HepG2 (cell line): Measurements from ENCODE around the gene KLHL33. TPM values are rescaled to one million over a fixed set of nuclear protein-coding genes. Genes with fewer than 3 reads are reported as not detected.

Experiments used
- BRF2 ChIP-seq: sonication (generic); formaldehyde crosslinking; IDR thresholded peaks from 2 replicates; pipeline ENCODE4 v1.8.1; 2022; ENCODE audit warnings: mild to moderate bottlenecking, missing genetic modification reagents
- FIP1L1 ChIP-seq: fragments of 200-400 bp; formaldehyde crosslinking; IDR thresholded peaks from 2 replicates; pipeline ENCODE4 v1.6.1; 2018; ENCODE audit warnings: low read depth, mild to moderate bottlenecking, low read length, moderate library complexity, borderline replicate concordance; ENCODE audit not compliant: insufficient read depth
- FOXM1 ChIP-seq: sonication (generic); formaldehyde crosslinking; IDR thresholded peaks from 2 replicates; pipeline ENCODE4 v1.5.0; 2020; ENCODE audit warnings: missing genetic modification reagents
- HDAC6 ChIP-seq: fragments of 200-600 bp; sonication (generic); IDR thresholded peaks from 2 replicates; pipeline ENCODE4 v1.7.0; 2017; ENCODE audit warnings: mild to moderate bottlenecking, antibody characterized with exemption, low read length, low read depth
- HNF4A ChIP-seq: sonication (generic); formaldehyde crosslinking; IDR thresholded peaks from 2 replicates; pipeline ENCODE4 v1.4.0; 2020; ENCODE audit warnings: missing genetic modification reagents
- HOXD1 ChIP-seq: sonication (generic); formaldehyde crosslinking; IDR thresholded peaks from 2 replicates; pipeline ENCODE4 v1.5.0; 2020; ENCODE audit warnings: missing genetic modification reagents
- MTF2 ChIP-seq: sonication (generic); formaldehyde crosslinking; IDR thresholded peaks from 2 replicates; pipeline ENCODE4 v1.5.0; 2020; ENCODE audit warnings: missing genetic modification reagents, borderline replicate concordance
- NFYB ChIP-seq: sonication (generic); formaldehyde crosslinking; IDR thresholded peaks from 2 replicates; pipeline ENCODE4 v1.4.0; 2020; ENCODE audit warnings: missing genetic modification reagents
- NKX3-1 ChIP-seq: sonication (generic); formaldehyde crosslinking; IDR thresholded peaks from 2 replicates; pipeline ENCODE4 v1.5.0; 2020; ENCODE audit warnings: missing genetic modification reagents
- RBM39 ChIP-seq: fragments of 200-400 bp; formaldehyde crosslinking; IDR thresholded peaks from one replicate; pipeline ENCODE4 v1.6.1; 2018; ENCODE audit warnings: antibody characterized with exemption, mild to moderate bottlenecking, low read depth, low read length; ENCODE audit not compliant: poor library complexity, severe bottlenecking
- SNAI1 ChIP-seq: sonication (generic); formaldehyde crosslinking; IDR thresholded peaks from 2 replicates; pipeline ENCODE4 v1.5.0; 2020; ENCODE audit warnings: mild to moderate bottlenecking, missing genetic modification reagents, borderline replicate concordance
- SSRP1 ChIP-seq: IDR thresholded peaks from 2 replicates; pipeline ENCODE4 v1.6.1; 2016; ENCODE audit warnings: control low read depth
- TRIM24 ChIP-seq: sonication (generic); formaldehyde crosslinking; IDR thresholded peaks from 2 replicates; pipeline ENCODE4 v1.8.0; 2022; ENCODE audit warnings: mild to moderate bottlenecking, missing genetic modification reagents
- ZBTB10 ChIP-seq: sonication (generic); formaldehyde crosslinking; IDR thresholded peaks from 2 replicates; pipeline ENCODE4 v1.4.0; 2020; ENCODE audit warnings: missing genetic modification reagents, borderline replicate concordance
- ZMAT3 ChIP-seq: sonication (generic); formaldehyde crosslinking; conservative IDR thresholded peaks from 2 replicates; pipeline ENCODE4 v1.7.0; 2021; ENCODE audit warnings: missing genetic modification reagents
- ZNF205 ChIP-seq: IDR thresholded peaks from 2 replicates; pipeline ENCODE4 v1.6.1; 2018; ENCODE audit warnings: missing biosample characterization, missing genetic modification reagents
- ZNF232 ChIP-seq: sonication (generic); formaldehyde crosslinking; IDR thresholded peaks from 2 replicates; pipeline ENCODE4 v1.4.0; 2020; ENCODE audit warnings: missing genetic modification reagents, borderline replicate concordance
- ZNF317 ChIP-seq: sonication (generic); formaldehyde crosslinking; IDR thresholded peaks from 2 replicates; pipeline ENCODE4 v1.5.0; 2020; ENCODE audit warnings: mild to moderate bottlenecking, missing genetic modification reagents
- ZNF501 ChIP-seq: sonication (generic); formaldehyde crosslinking; IDR thresholded peaks from 2 replicates; pipeline ENCODE4 v1.5.1; 2020; ENCODE audit warnings: mild to moderate bottlenecking, moderate library complexity, missing genetic modification reagents
- ZNF546 ChIP-seq: sonication (generic); formaldehyde crosslinking; conservative IDR thresholded peaks from 2 replicates; pipeline ENCODE4 v1.8.1; 2023; ENCODE audit warnings: mild to moderate bottlenecking, missing genetic modification reagents
- ZNF616 ChIP-seq: sonication (generic); formaldehyde crosslinking; IDR thresholded peaks from 2 replicates; pipeline ENCODE4 v1.5.0; 2020; ENCODE audit warnings: low read depth, mild to moderate bottlenecking, missing genetic modification reagents
- ZNF850 ChIP-seq: sonication (generic); formaldehyde crosslinking; conservative IDR thresholded peaks from 2 replicates; pipeline ENCODE4 v1.9.0; 2021; ENCODE audit warnings: mild to moderate bottlenecking, missing genetic modification reagents
- polyA plus RNA-seq, 8 experiments: library from polyadenylated mRNA; depleted of rRNA in 3 of 8; stranded (reverse) in 7 of 8; unstranded in 1 of 8; fragments of >200 nt; fragmentation: Illumina TruSeq in 4 of 8; extraction: Trizol in 4 of 8; gene quantifications; 2 replicates each; pipeline versions ENCODE4 v1.2.1 to v1.2.3, GENCODE V29; 2011 to 2016; ENCODE audit warnings: low read depth in 4 of 8, missing spikeins in 1 of 8, mixed read lengths in 1 of 8; ENCODE audit not compliant: insufficient read depth in 1 of 8
- total RNA-seq, 5 experiments: library from RNA; depleted of rRNA; stranded (reverse); fragments of >200 nt; fragmentation: Illumina TruSeq; extraction: Trizol; gene quantifications; 2 replicates each; pipeline ENCODE4 v1.2.3, GENCODE V29; 2016; ENCODE audit warnings: low read depth in 1 of 5
- TF ChIP-seq, protein P1 (sequence below): fragments of 450-650 bp; IDR thresholded peaks from 2 replicates; pipeline ENCODE4 v1.6.1; 2017

KLHL33 gene
- total and polyA plus RNA-seq, 2 of the 13 experiments (the other 11 are each of a cell fraction or from before 2014, with no cell fraction given), result not detected

GRCh38 chr14:20461225-20462141 lies 25.5 kb upstream of the KLHL33 start, which contains the start of gene PIP4P1 (continued):
- TF ChIP-seq RBM39 (peak; percentile 64), HOXD1 (CRISPR knock-in tag) (peak; percentile 45), ZMAT3 (CRISPR knock-in tag) (peak; percentile 98), ZNF850 (CRISPR knock-in tag) (no peak), ZNF501 (CRISPR knock-in tag) (peak; percentile 91; the same call in 1 of the 2 replicates), FOXM1 (CRISPR knock-in tag) (no peak), HDAC6 (no peak), ZNF205 (CRISPR knock-in tag) (0 out of 2 replicates have a peak, but pooled peaks have one; percentile 79), FIP1L1 (no peak), MTF2 (CRISPR knock-in tag) (no peak), ZNF232 (CRISPR knock-in tag) (peak; percentile 90; the same call in 1 of the 2 replicates), TRIM24 (CRISPR knock-in tag) (no peak), ZNF616 (CRISPR knock-in tag) (peak; percentile 93), SSRP1 (no peak), ZNF546 (peak; percentile 91; the same call in 1 of the 2 replicates), ZBTB10 (CRISPR knock-in tag) (0 out of 2 replicates have a peak, but pooled peaks have one; percentile 34), SNAI1 (no peak; the same call in 1 of the 2 replicates), NKX3-1 (CRISPR knock-in tag) (peak; percentile 55; the same call in 1 of the 2 replicates), NFYB (CRISPR knock-in tag) (peak; percentile 96), BRF2 (CRISPR knock-in tag) (peak; percentile 93), HNF4A (no peak), ZNF317 (CRISPR knock-in tag) (peak; percentile 77)
- TF ChIP-seq, protein P1, sequence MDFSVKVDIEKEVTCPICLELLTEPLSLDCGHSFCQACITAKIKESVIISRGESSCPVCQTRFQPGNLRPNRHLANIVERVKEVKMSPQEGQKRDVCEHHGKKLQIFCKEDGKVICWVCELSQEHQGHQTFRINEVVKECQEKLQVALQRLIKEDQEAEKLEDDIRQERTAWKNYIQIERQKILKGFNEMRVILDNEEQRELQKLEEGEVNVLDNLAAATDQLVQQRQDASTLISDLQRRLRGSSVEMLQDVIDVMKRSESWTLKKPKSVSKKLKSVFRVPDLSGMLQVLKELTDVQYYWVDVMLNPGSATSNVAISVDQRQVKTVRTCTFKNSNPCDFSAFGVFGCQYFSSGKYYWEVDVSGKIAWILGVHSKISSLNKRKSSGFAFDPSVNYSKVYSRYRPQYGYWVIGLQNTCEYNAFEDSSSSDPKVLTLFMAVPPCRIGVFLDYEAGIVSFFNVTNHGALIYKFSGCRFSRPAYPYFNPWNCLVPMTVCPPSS, result no peak
